Astrocyte (in vitro differentiated cells and primary cell): ENCODE data around the gene MIOX. TPM values are rescaled to one million over a fixed set of nuclear protein-coding genes. Genes with fewer than 3 reads are reported as not detected.
A peak's percentile ranks its signal among the peaks of the same experiment; 100 is the strongest.

ENCODE experiments used
- DNase-seq: peaks from one replicate; pipeline ENCODE4 v3.0.0-alpha.2; 2010; ENCODE audit warnings: low read depth
- FAIRE-seq: peaks from 2 replicates; lab custom pipeline; 2011; peaks lifted over from hg19 to GRCh38; lab: Jason Lieb, UNC
- H2AFZ ChIP-seq: 2 replicates; pipeline ENCODE4 v1.6.0; 2012; ENCODE audit warnings: low read depth, low read length, inconsistent platforms
- H3K27ac ChIP-seq: 2 replicates; pipeline ENCODE4 v1.5.1; 2011; ENCODE audit warnings: low read depth, low read length, inconsistent platforms
- H3K27me3 ChIP-seq: 2 replicates; pipeline ENCODE4 v1.6.0; 2011; ENCODE audit warnings: low read length, inconsistent platforms; ENCODE audit not compliant: insufficient read depth
- H3K36me3 ChIP-seq: 2 replicates; pipeline ENCODE4 v1.5.1; 2011; ENCODE audit warnings: low read length, inconsistent platforms; ENCODE audit not compliant: insufficient read depth
- H3K4me1 ChIP-seq: 2 replicates; pipeline ENCODE4 v1.5.1; 2011; ENCODE audit warnings: low read length, inconsistent platforms; ENCODE audit not compliant: insufficient read depth
- H3K4me2 ChIP-seq: 2 replicates; pipeline ENCODE4 v1.6.0; 2012; ENCODE audit warnings: low read length, inconsistent platforms
- H3K4me3 ChIP-seq: 2 replicates; pipeline ENCODE4 v1.5.1; 2011; ENCODE audit warnings: low read depth, mild to moderate bottlenecking, low read length, inconsistent platforms; ENCODE audit not compliant: insufficient read depth
- H3K79me2 ChIP-seq: 2 replicates; pipeline ENCODE4 v1.6.0; 2012; ENCODE audit warnings: mild to moderate bottlenecking, low read length, inconsistent platforms; ENCODE audit not compliant: insufficient read depth
- H3K9ac ChIP-seq: 2 replicates; pipeline ENCODE4 v1.6.0; 2012; ENCODE audit warnings: mild to moderate bottlenecking, low read length, inconsistent platforms
- H3K9me3 ChIP-seq: 2 replicates; pipeline ENCODE4 v1.5.1; 2012; ENCODE audit warnings: low read depth, mild to moderate bottlenecking, low read length, inconsistent platforms; ENCODE audit not compliant: insufficient read depth
- H4K20me1 ChIP-seq: 2 replicates; pipeline ENCODE4 v1.6.0; 2012; ENCODE audit warnings: low read length, inconsistent platforms; ENCODE audit not compliant: insufficient read depth
- H3K27ac Mint-ChIP-seq: one replicate; pipeline ENCODE4 v1.8.0; 2021; ENCODE audit warnings: mild to moderate bottlenecking, mixed read lengths; ENCODE audit not compliant: unreplicated experiment
- H3K27me3 Mint-ChIP-seq: one replicate; pipeline ENCODE4 v1.8.0; 2021; ENCODE audit warnings: low read depth, mixed read lengths; ENCODE audit not compliant: unreplicated experiment
- H3K36me3 Mint-ChIP-seq: one replicate; pipeline ENCODE4 v1.8.0; 2021; ENCODE audit warnings: low read depth, mixed read lengths; ENCODE audit not compliant: unreplicated experiment
- H3K4me1 Mint-ChIP-seq: one replicate; pipeline ENCODE4 v1.8.0; 2021; ENCODE audit warnings: low read depth, mixed read lengths; ENCODE audit not compliant: unreplicated experiment
- H3K4me3 Mint-ChIP-seq: one replicate; pipeline ENCODE4 v1.8.0; 2021; ENCODE audit warnings: mild to moderate bottlenecking, moderate library complexity, mixed read lengths; ENCODE audit not compliant: unreplicated experiment
- H3K9me3 Mint-ChIP-seq: one replicate; pipeline ENCODE4 v1.8.0; 2021; ENCODE audit warnings: mild to moderate bottlenecking, mixed read lengths; ENCODE audit not compliant: unreplicated experiment
- CTCF ChIP-seq: IDR thresholded peaks from 2 replicates; pipeline ENCODE4 v1.5.1; 2011; ENCODE audit warnings: low read depth, mild to moderate bottlenecking, inconsistent platforms, low read length, moderate library complexity; ENCODE audit not compliant: insufficient read depth
- EZH2 ChIP-seq: IDR thresholded peaks from 2 replicates; pipeline ENCODE4 v1.6.1; 2012; ENCODE audit warnings: mild to moderate bottlenecking, low read length, inconsistent platforms; ENCODE audit not compliant: insufficient read depth
- total RNA-seq: library from RNA; stranded (reverse); gene quantifications from 2 replicates; pipeline ENCODE4 v1.2.1, GENCODE V29; 2021

The MIOX gene
- total RNA-seq, 1 donor from 2014 or later, result 0.91 TPM

- H3K36me3 ChIP-seq, result no peaks in the 10 kb centered on the region
- peak overlapping the region; percentile 81 for H3K4me3 Mint-ChIP-seq
- no peak overlapping the region for H2AFZ ChIP-seq
- H3K9me3 Mint-ChIP-seq, result peaks cover 7% of the 10 kb centered on the region
- H3K4me3 ChIP-seq, result no peak overlapping the region
- peaks cover 28% of the 10 kb centered on the region for H3K27me3 ChIP-seq
- H3K79me2 ChIP-seq, result peaks cover 28% of the 10 kb centered on the region
- peak overlapping the region; percentile 62 for H3K27ac Mint-ChIP-seq
- peaks cover 7% of the 10 kb centered on the region for H3K36me3 Mint-ChIP-seq
- H3K4me1 ChIP-seq, result peaks cover 31% of the 10 kb centered on the region
- no peaks in the 10 kb centered on the region for H3K9me3 ChIP-seq
- no peak overlapping the region for H3K4me2 ChIP-seq
- H3K9ac ChIP-seq, result no peak overlapping the region
- H4K20me1 ChIP-seq, result peaks cover 34% of the 10 kb centered on the region
- peaks cover 6% of the 10 kb centered on the region for H3K27me3 Mint-ChIP-seq
- H3K4me1 Mint-ChIP-seq, result peaks cover 4% of the 10 kb centered on the region
- TF ChIP-seq CTCF, result no peak
- no peak for TF ChIP-seq EZH2
- FAIRE-seq, result no peak
- H3K27ac ChIP-seq, result no peak overlapping the region
- DNase-seq, result no peak
Observed at GRCh38 chr22:50527921-50528681, 41.4 kb downstream of the MIOX start.

GRCh38 chr22:50528682-50529415 is 42.2 kb downstream of the MIOX start:
- peaks cover 4% of the 10 kb centered on the region for H3K4me1 Mint-ChIP-seq
- Histone ChIP-seq H3K4me1 (peaks cover 30% of the 10 kb centered on the region), H2AFZ (no peak overlapping the region), H4K20me1 (peaks cover 26% of the 10 kb centered on the region), H3K36me3 (no peaks in the 10 kb centered on the region), H3K79me2 (peaks cover 21% of the 10 kb centered on the region), H3K27ac (no peak overlapping the region), H3K4me2 (no peak overlapping the region), H3K4me3 (no peak overlapping the region), H3K9me3 (no peaks in the 10 kb centered on the region), H3K9ac (no peak overlapping the region), H3K27me3 (peaks cover 30% of the 10 kb centered on the region)
- peaks cover 9% of the 10 kb centered on the region for H3K27me3 Mint-ChIP-seq
- peaks cover 7% of the 10 kb centered on the region for H3K9me3 Mint-ChIP-seq
- FAIRE-seq, result no peak
- H3K4me3 Mint-ChIP-seq, result peak overlapping the region; percentile 81
- DNase-seq, result no peak
- H3K27ac Mint-ChIP-seq, result peak overlapping the region; percentile 26
- peaks cover 4% of the 10 kb centered on the region for H3K36me3 Mint-ChIP-seq
- no peak for TF ChIP-seq CTCF
- TF ChIP-seq EZH2, result no peak
